ENCODE measurements around the gene ACACA.

The ACACA gene

GRCh38 chr17:37043201-37043600 is 363.4 kb downstream of the ACACA start:
- DNase-seq (ENCODE audit: low read depth) = peak; percentile 21
- no peak for TF ChIP-seq CTCF (IDR thresholded peaks at IDR 0.05; ENCODE audit: insufficient read depth, low read depth, low read length, missing control alignments)
- H3K4me3 ChIP-seq (ENCODE audit: low read length) = no peak overlapping the region

- no peak for DNase-seq (ENCODE audit: low read depth)
- TF ChIP-seq CTCF (IDR thresholded peaks at IDR 0.05; ENCODE audit: insufficient read depth, low read depth, low read length, missing control alignments) = no peak
These were observed 364.7 kb downstream of the ACACA start for GRCh38 chr17:37041932-37042331.

GRCh38 chr17:37039269-37039668 is 367.4 kb downstream of the ACACA start:
- no peak for DNase-seq (ENCODE audit: low read depth)
- no peak for TF ChIP-seq CTCF (IDR thresholded peaks at IDR 0.05; ENCODE audit: insufficient read depth, low read depth, low read length, missing control alignments)
- no peak overlapping the region for H3K4me3 ChIP-seq (ENCODE audit: low read length)

More at GRCh38 chr17:37041932-37042331, 364.7 kb downstream of the ACACA start:
- H3K4me3 ChIP-seq (ENCODE audit: low read length) = no peak overlapping the region

GRCh38 chr17:37037590-37038155 is 369.0 kb downstream of the ACACA start:
- no peak for TF ChIP-seq CTCF (IDR thresholded peaks at IDR 0.05; ENCODE audit: insufficient read depth, low read depth, low read length, missing control alignments)
- H3K4me3 ChIP-seq (ENCODE audit: low read length) = no peak overlapping the region
- DNase-seq (ENCODE audit: low read depth) = no peak

All from epithelial cell of esophagus (primary cell).